DND-41 (cell line): ENCODE results near the gene COPS6.

ENCODE experiments used
- ATAC-seq: fragments of 200-7000 bp; cut with Tn5 transposase; 3 replicates; pipeline ENCODE4 v1.9.1; 2021; ENCODE audit warnings: low read depth; ENCODE audit not compliant: insufficient read depth
- DNase-seq: peaks from one replicate; pipeline ENCODE4 v3.0.0-alpha.2; 2020
- H2AFZ ChIP-seq: 2 replicates; pipeline ENCODE4 v1.6.0; 2012; ENCODE audit warnings: low read depth, low read length
- H3K27ac ChIP-seq: 2 replicates; pipeline ENCODE4 v1.5.1; 2012; ENCODE audit warnings: low read length, inconsistent platforms
- H3K27me3 ChIP-seq: fragments of 200-600 bp; sonication (generic); 2 replicates; pipeline ENCODE4 v1.6.0; 2012; ENCODE audit warnings: low read length, mild to moderate bottlenecking, inconsistent platforms; ENCODE audit not compliant: insufficient read depth, poor library complexity
- H3K36me3 ChIP-seq: 2 replicates; pipeline ENCODE4 v1.5.1; 2012; ENCODE audit warnings: low read length, inconsistent platforms; ENCODE audit not compliant: insufficient read depth
- H3K4me1 ChIP-seq: 2 replicates; pipeline ENCODE4 v1.5.1; 2012; ENCODE audit warnings: mild to moderate bottlenecking, low read length; ENCODE audit not compliant: insufficient read depth
- H3K4me2 ChIP-seq: 2 replicates; pipeline ENCODE4 v1.6.0; 2012; ENCODE audit warnings: mild to moderate bottlenecking, moderate library complexity, low read length, inconsistent platforms; ENCODE audit not compliant: insufficient read depth
- H3K4me3 ChIP-seq, 2 experiments: fragments of 200-600 bp in 1 of 2; shearing (Covaris generic) in 1 of 2; 2 replicates each; pipeline ENCODE4 v1.5.1; 2012 to 2016; ENCODE audit warnings: inconsistent platforms in 2 of 2, low read length in 2 of 2, mild to moderate bottlenecking in 2 of 2, low read depth in 1 of 2, moderate library complexity in 1 of 2
- H3K79me2 ChIP-seq: 2 replicates; pipeline ENCODE4 v1.6.0; 2012; ENCODE audit warnings: low read length, inconsistent platforms; ENCODE audit not compliant: insufficient read depth
- H3K9ac ChIP-seq: 2 replicates; pipeline ENCODE4 v1.6.0; 2012; ENCODE audit warnings: low read depth, mild to moderate bottlenecking, inconsistent platforms, low read length, moderate library complexity
- H3K9me3 ChIP-seq: 2 replicates; pipeline ENCODE4 v1.5.1; 2012; ENCODE audit warnings: low read length, moderate library complexity, mild to moderate bottlenecking, inconsistent platforms; ENCODE audit not compliant: insufficient read depth, severe bottlenecking
- H4K20me1 ChIP-seq: 2 replicates; pipeline ENCODE4 v1.6.0; 2012; ENCODE audit warnings: low read length; ENCODE audit not compliant: insufficient read depth
- EZH2 ChIP-seq: IDR thresholded peaks from 3 replicates; pipeline ENCODE4 v1.6.1; 2012; ENCODE audit warnings: borderline replicate concordance, low read depth, mild to moderate bottlenecking, moderate library complexity, low read length, inconsistent platforms; ENCODE audit not compliant: severe bottlenecking
- TF ChIP-seq, protein P1 (sequence below): IDR thresholded peaks from 2 replicates; pipeline ENCODE4 v1.5.1; 2012; ENCODE audit warnings: borderline replicate concordance, low read length, moderate library complexity, mild to moderate bottlenecking; ENCODE audit not compliant: poor library complexity, severe bottlenecking; ENCODE audit errors: extremely low read depth

Gene COPS6

DNA sequence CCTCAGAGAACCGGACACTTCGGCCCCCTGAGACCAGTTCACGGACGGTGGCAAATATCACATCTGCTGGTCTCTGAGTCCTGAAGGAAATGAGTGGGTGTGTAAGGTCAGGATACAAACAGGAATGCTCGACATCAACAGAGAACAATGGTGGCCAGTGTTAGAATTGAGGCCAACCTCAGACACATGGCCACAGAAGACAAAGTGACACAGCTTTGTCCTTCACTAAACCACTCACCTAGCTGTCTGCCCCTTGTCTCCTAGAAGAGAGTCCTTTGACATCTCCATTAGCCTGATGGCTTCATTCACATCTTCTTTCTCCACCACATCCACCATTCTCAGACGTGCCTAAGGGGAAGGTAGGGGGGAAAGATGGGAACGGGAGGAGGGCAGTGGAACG lies 4.3 kb downstream of the COPS6 start:
- TF ChIP-seq, protein P1, sequence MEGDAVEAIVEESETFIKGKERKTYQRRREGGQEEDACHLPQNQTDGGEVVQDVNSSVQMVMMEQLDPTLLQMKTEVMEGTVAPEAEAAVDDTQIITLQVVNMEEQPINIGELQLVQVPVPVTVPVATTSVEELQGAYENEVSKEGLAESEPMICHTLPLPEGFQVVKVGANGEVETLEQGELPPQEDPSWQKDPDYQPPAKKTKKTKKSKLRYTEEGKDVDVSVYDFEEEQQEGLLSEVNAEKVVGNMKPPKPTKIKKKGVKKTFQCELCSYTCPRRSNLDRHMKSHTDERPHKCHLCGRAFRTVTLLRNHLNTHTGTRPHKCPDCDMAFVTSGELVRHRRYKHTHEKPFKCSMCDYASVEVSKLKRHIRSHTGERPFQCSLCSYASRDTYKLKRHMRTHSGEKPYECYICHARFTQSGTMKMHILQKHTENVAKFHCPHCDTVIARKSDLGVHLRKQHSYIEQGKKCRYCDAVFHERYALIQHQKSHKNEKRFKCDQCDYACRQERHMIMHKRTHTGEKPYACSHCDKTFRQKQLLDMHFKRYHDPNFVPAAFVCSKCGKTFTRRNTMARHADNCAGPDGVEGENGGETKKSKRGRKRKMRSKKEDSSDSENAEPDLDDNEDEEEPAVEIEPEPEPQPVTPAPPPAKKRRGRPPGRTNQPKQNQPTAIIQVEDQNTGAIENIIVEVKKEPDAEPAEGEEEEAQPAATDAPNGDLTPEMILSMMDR = no peak
- no peak for TF ChIP-seq EZH2
- H3K9ac ChIP-seq = no peak overlapping the region
- H3K36me3 ChIP-seq = peaks cover 79% of the 10 kb centered on the region

DNA sequence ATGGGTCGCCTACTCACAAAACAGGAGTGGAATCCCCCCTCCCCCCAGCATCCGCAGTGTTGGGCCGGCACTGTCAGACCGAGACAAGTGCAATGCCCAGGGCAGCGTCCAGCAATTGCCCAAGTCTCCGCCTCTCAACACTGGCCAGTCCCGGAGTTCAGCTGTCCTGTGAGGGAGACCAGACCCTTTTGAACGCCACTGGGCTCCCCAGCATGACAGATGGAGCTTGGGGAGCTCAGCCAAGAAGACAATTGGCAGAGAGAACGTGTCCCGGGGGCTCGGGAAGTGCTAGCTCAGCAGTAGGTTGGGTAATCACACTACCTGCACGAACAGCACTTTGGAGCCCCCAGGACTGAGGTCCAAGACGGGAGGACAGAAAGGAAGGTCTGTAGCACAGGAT lies 4.7 kb downstream of the COPS6 start:
- peaks cover 62% of the 10 kb centered on the region for H3K79me2 ChIP-seq
- peaks cover 83% of the 10 kb centered on the region for H3K36me3 ChIP-seq
- peaks cover 52% of the 10 kb centered on the region for H3K4me1 ChIP-seq
- H3K27ac ChIP-seq = no peak overlapping the region
- H3K4me3 ChIP-seq = no peak overlapping the region
- no peak overlapping the region for H3K9ac ChIP-seq
- H3K27me3 ChIP-seq = no peaks in the 10 kb centered on the region
- no peak for ATAC-seq
- no peak for DNase-seq
- H3K4me2 ChIP-seq = no peak overlapping the region
- TF ChIP-seq, protein P1 = no peak
- no peak for TF ChIP-seq EZH2
- no peaks in the 10 kb centered on the region for H3K9me3 ChIP-seq
- peaks cover 66% of the 10 kb centered on the region for H4K20me1 ChIP-seq
- no peak overlapping the region for H2AFZ ChIP-seq

More for the DNA sequence above, 4.3 kb downstream of the COPS6 start:
- Histone ChIP-seq H3K27me3 (no peaks in the 10 kb centered on the region), H3K4me1 (peaks cover 52% of the 10 kb centered on the region), H2AFZ (no peak overlapping the region), H3K4me3 (no peak overlapping the region), H3K9me3 (no peaks in the 10 kb centered on the region), H3K4me2 (no peak overlapping the region), H3K79me2 (peaks cover 62% of the 10 kb centered on the region), H3K27ac (no peak overlapping the region), H4K20me1 (peaks cover 62% of the 10 kb centered on the region)
- DNase-seq = no peak
- ATAC-seq = no peak

DNA sequence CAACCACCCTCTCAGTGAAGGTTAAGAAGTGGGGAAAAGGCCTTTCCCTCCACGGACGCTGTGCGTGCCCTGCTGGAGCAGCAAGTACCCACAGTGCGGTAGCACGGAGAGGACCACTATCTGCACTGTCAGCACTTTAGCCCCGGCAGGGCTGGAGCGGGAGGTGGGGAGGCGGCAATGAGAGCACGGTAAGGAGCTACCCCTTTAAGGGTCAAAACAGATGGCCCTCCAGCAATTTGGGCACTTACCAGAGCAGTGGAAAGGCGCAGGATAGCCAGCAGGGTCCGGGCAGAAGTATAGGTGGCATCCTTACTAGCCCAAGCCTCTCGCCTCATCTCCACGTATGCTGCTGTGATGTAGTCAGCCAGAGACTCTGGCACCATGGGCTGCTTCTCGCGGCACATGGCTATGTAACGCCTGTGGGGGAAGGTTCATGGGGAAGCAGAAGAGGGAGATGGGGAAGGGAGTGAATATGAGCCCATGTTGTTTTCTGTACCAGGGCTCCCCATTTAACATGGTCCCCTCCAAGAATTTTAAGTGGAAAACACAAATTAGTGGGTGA lies 5.2 kb downstream of the COPS6 start:
- Histone ChIP-seq H3K4me2 (no peak overlapping the region), H3K27me3 (no peaks in the 10 kb centered on the region), H3K9me3 (no peaks in the 10 kb centered on the region), H3K9ac (no peak overlapping the region), H3K36me3 (peaks cover 88% of the 10 kb centered on the region), H3K4me1 (peaks cover 55% of the 10 kb centered on the region), H2AFZ (no peak overlapping the region), H3K4me3 (no peak overlapping the region), H4K20me1 (peaks cover 72% of the 10 kb centered on the region), H3K79me2 (peaks cover 63% of the 10 kb centered on the region), H3K27ac (no peak overlapping the region)
- ATAC-seq = peak; percentile 6; the same call in 1 of the 3 replicates
- TF ChIP-seq EZH2 = no peak
- TF ChIP-seq, protein P1 = no peak
- DNase-seq = no peak
